IMR-90 (cell line): ENCODE data around the gene BTBD9. TPM values are rescaled to one million over a fixed set of nuclear protein-coding genes. Genes with fewer than 3 reads are reported as not detected.

Experiments used
- ATAC-seq: fragments of 200-7000 bp; cut with Tn5 transposase; 2 replicates; pipeline ENCODE4 v1.9.1; 2020; ENCODE audit warnings: low read depth, mild to moderate bottlenecking, moderate library complexity
- BruUV-seq: library from RNA; stranded (reverse); fragments of 400-500 nt; replicated peaks from 2 replicates; lab custom pipeline; 2021; lab: Mats Ljungman, UMichigan
- CTCF ChIA-PET: fragments of 300-600 bp; formaldehyde crosslinking; extraction: SDS; loops from one replicate; lab custom pipeline; 2021; ENCODE audit warnings: antibody characterized with exemption; lab: Yijun Ruan, JAX
- POLR2A ChIA-PET: fragments of 300-600 bp; sonication (Branson Sonifier 250); formaldehyde crosslinking; loops from one replicate; lab custom pipeline; 2022; ENCODE audit warnings: antibody characterized with exemption; ENCODE audit not compliant: unreplicated experiment; lab: Charles Lee
- DNase-seq: peaks from one replicate; pipeline ENCODE4 v3.0.0; 2013
- H2AFZ ChIP-seq: replicated peaks from 2 replicates; pipeline ENCODE3; 2013; ENCODE audit warnings: low read length, mild to moderate bottlenecking; ENCODE audit not compliant: poor library complexity
- H2AK5ac ChIP-seq: 2 replicates; pipeline ENCODE4 v1.6.1; 2013; ENCODE audit warnings: low read depth, low read length, inconsistent platforms
- H2AK9ac ChIP-seq: replicated peaks from 2 replicates; pipeline ENCODE3; 2013; ENCODE audit warnings: mild to moderate bottlenecking, low read depth, low read length, moderate library complexity; ENCODE audit not compliant: poor library complexity
- H2BK120ac ChIP-seq: 2 replicates; pipeline ENCODE4 v1.6.1; 2013; ENCODE audit warnings: low read depth, low read length, inconsistent platforms
- H2BK15ac ChIP-seq: 3 replicates; pipeline ENCODE4 v1.6.1; 2013; ENCODE audit warnings: low read depth, low read length, inconsistent platforms
- H2BK20ac ChIP-seq: 2 replicates; pipeline ENCODE4 v1.6.1; 2013; ENCODE audit warnings: low read depth, mild to moderate bottlenecking, inconsistent platforms, low read length, moderate library complexity
- H2BK5ac ChIP-seq: 2 replicates; pipeline ENCODE4 v1.6.1; 2013; ENCODE audit warnings: mild to moderate bottlenecking, low read depth, low read length, inconsistent platforms; ENCODE audit not compliant: poor library complexity, severe bottlenecking
- H3K14ac ChIP-seq: replicated peaks from 2 replicates; pipeline ENCODE4 v1.6.1; 2013; ENCODE audit warnings: low read depth, low read length, inconsistent platforms
- H3K18ac ChIP-seq: 2 replicates; pipeline ENCODE4 v1.6.1; 2013; ENCODE audit warnings: low read depth, low read length, control low read depth
- H3K23ac ChIP-seq: 2 replicates; pipeline ENCODE4 v1.6.1; 2013; ENCODE audit warnings: low read depth, low read length, inconsistent platforms
- H3K27ac ChIP-seq: 2 replicates; pipeline ENCODE4 v1.5.1; 2013; ENCODE audit warnings: mild to moderate bottlenecking, control low read depth, low read length; ENCODE audit not compliant: insufficient read depth
- H3K27me3 ChIP-seq: 2 replicates; pipeline ENCODE4 v1.6.1; 2013; ENCODE audit warnings: low read length; ENCODE audit not compliant: control insufficient read depth, insufficient read depth
- H3K36me3 ChIP-seq: 2 replicates; pipeline ENCODE4 v1.6.1; 2013; ENCODE audit warnings: low read length, mixed read lengths; ENCODE audit not compliant: control insufficient read depth, insufficient read depth
- H3K4ac ChIP-seq: 2 replicates; pipeline ENCODE4 v1.6.1; 2013; ENCODE audit warnings: low read depth, low read length, inconsistent platforms
- H3K4me1 ChIP-seq: 2 replicates; pipeline ENCODE4 v1.6.1; 2013; ENCODE audit warnings: low read length, mixed read lengths; ENCODE audit not compliant: control insufficient read depth, insufficient read depth
- H3K4me2 ChIP-seq: 2 replicates; pipeline ENCODE4 v1.6.1; 2013; ENCODE audit warnings: low read depth, mild to moderate bottlenecking, control low read depth, low read length, moderate library complexity
- H3K4me3 ChIP-seq: 2 replicates; pipeline ENCODE4 v1.5.1; 2013; ENCODE audit warnings: low read depth, mild to moderate bottlenecking, control low read depth, low read length, moderate library complexity; ENCODE audit not compliant: insufficient read depth
- H3K56ac ChIP-seq: 2 replicates; pipeline ENCODE4 v1.6.1; 2013; ENCODE audit warnings: low read length, inconsistent platforms; ENCODE audit not compliant: insufficient read depth; ENCODE audit errors: extremely low read depth
- H3K79me1 ChIP-seq, 2 experiments: 2 replicates each; pipeline ENCODE4 v1.6.1; 2013; ENCODE audit warnings: low read length in 2 of 2, inconsistent platforms in 1 of 2, low read depth in 1 of 2
- H3K9ac ChIP-seq: 2 replicates; pipeline ENCODE4 v1.6.1; 2013; ENCODE audit warnings: low read depth, low read length, control low read depth
- H3K9me1 ChIP-seq: 2 replicates; pipeline ENCODE4 v1.6.1; 2013; ENCODE audit warnings: low read length, inconsistent platforms; ENCODE audit not compliant: insufficient read depth
- H3K9me3 ChIP-seq: 2 replicates; pipeline ENCODE4 v1.6.1; 2013; ENCODE audit warnings: low read length; ENCODE audit not compliant: control insufficient read depth, insufficient read depth
- H4K20me1 ChIP-seq: 2 replicates; pipeline ENCODE4 v1.6.1; 2013; ENCODE audit warnings: low read length, inconsistent platforms; ENCODE audit not compliant: insufficient read depth
- H4K5ac ChIP-seq: 2 replicates; pipeline ENCODE4 v1.6.1; 2013; ENCODE audit warnings: mild to moderate bottlenecking, low read depth, low read length, control low read depth
- H4K8ac ChIP-seq, 2 experiments: 2 replicates each; pipeline ENCODE4 v1.6.1; 2013; ENCODE audit warnings: low read depth in 2 of 2, low read length in 2 of 2, control low read depth in 1 of 2, inconsistent platforms in 1 of 2
- H4K91ac ChIP-seq: 2 replicates; pipeline ENCODE4 v1.6.1; 2013; ENCODE audit warnings: low read depth, low read length, inconsistent platforms; ENCODE audit not compliant: insufficient read depth
- CEBPB ChIP-seq: IDR thresholded peaks from 2 replicates; pipeline ENCODE4 v1.6.1; 2012; ENCODE audit warnings: low read depth, low read length, improper control_type of control experiment
- FOS ChIP-seq: fragments of 150-350 bp; IDR thresholded peaks from 2 replicates; pipeline ENCODE4 v1.6.1; 2016; ENCODE audit warnings: low read depth, low read length
- RAD21 ChIP-seq: IDR thresholded peaks from 2 replicates; pipeline ENCODE4 v1.6.1; 2012; ENCODE audit warnings: low read length, improper control_type of control experiment
- WGBS, 2 experiments: methylation state at CpG; one replicate each; pipeline versions ENCODE4 v1.1.5 to v1.1.7; 2013; ENCODE audit warnings: missing lambda C conversion rate in 2 of 2; ENCODE audit not compliant: insufficient read length in 1 of 2; ENCODE audit errors: extremely low coverage in 2 of 2; 5-methylcytosine and 5-hydroxymethylcytosine counted together
- dilution Hi-C: fragments of 300-500 bp; cut with HindIII; formaldehyde crosslinking; loops from one replicate; pipeline ENCODE4 v1.14.3; 2018; ENCODE audit warnings: low sequenced_read_pairs; ENCODE audit not compliant: unreplicated experiment
- in situ Hi-C: fragments of 300-500 bp; cut with MboI; formaldehyde crosslinking; loops from 3 replicates; pipeline ENCODE4 v1.14.3; 2019; ENCODE audit warnings: low sequenced_read_pairs, inconsistent platforms, mixed read lengths
- intact Hi-C: fragments of 100-400 bp; cut with micrococcal nuclease; formaldehyde crosslinking; loops from 2 replicates; pipeline ENCODE4 v1.10.0; 2022
- polyA plus RNA-seq, 3 experiments: library from polyadenylated mRNA; depleted of rRNA; stranded (reverse); fragments of >200 nt; gene quantifications; 2 replicates each; pipeline ENCODE4 v1.2.3, GENCODE V29; 2012; ENCODE audit warnings: low replicate concordance in 1 of 3
- total RNA-seq: library from RNA; depleted of rRNA; stranded (reverse); fragments of >200 nt; gene quantifications from 2 replicates; pipeline ENCODE4 v1.2.3, GENCODE V29; 2012

BTBD9 gene
- total and polyA plus RNA-seq, 2 of the 4 experiments (the other 2 are of a cell fraction), result 4.1 to 22.0 TPM

- H2BK5ac ChIP-seq, result peak overlapping the region; percentile 46
- H2AK5ac ChIP-seq, result peak overlapping the region; percentile 90
- peaks cover 5% of the 10 kb centered on the region for H3K9me1 ChIP-seq
- no peak overlapping the region for H2AK9ac ChIP-seq
- 0 out of 2 replicates have a peak overlapping the region, but pooled peaks have one; percentile 11 for H3K23ac ChIP-seq
- H3K27me3 ChIP-seq, result no peaks in the 10 kb centered on the region
- H4K5ac ChIP-seq, result no peak overlapping the region
- in situ Hi-C loops, result no loop called here
- H4K8ac ChIP-seq, result peak overlapping the region in 1 of 2 experiments; percentile 3; a peak in 1 of 4 replicates
- H3K18ac ChIP-seq, result no peak overlapping the region
- 0 out of 2 replicates have a peak overlapping the region, but pooled peaks have one; percentile 17 for H4K91ac ChIP-seq
- TF ChIP-seq CEBPB, result peak; percentile 95
- TF ChIP-seq FOS, result peak; percentile 41; the same call in 1 of the 2 replicates
- TF ChIP-seq RAD21, result no peak
- peak overlapping the region; percentile 31; the same call in 1 of the 2 replicates for H3K14ac ChIP-seq
- dilution Hi-C loops, result no loop called here
- H3K4me2 ChIP-seq, result no peak overlapping the region
- 0 out of 2 replicates have a peak, but pooled peaks cover 2% of the 10 kb centered on the region for H3K9me3 ChIP-seq
- H3K56ac ChIP-seq, result no peak overlapping the region
- CTCF ChIA-PET, result no interaction called here
- H3K9ac ChIP-seq, result no peak overlapping the region
- no CpG with 5 or more reads among the region's 10 CpGs for WGBS, 2 experiments
- BruUV-seq, result no TSS peak
- H3K4me1 ChIP-seq, result peaks cover 2% of the 10 kb centered on the region
- ATAC-seq (peak; percentile 84), DNase-seq (peak; percentile 84)
- intact Hi-C loops, result no loop called here
- no peaks in the 10 kb centered on the region for H3K36me3 ChIP-seq
- H4K20me1 ChIP-seq, result no peaks in the 10 kb centered on the region
- H2AFZ ChIP-seq, result no peak overlapping the region
- H3K4ac ChIP-seq, result peak overlapping the region; percentile 60; the same call in 1 of the 2 replicates
- H3K79me1 ChIP-seq, result no peaks in the 10 kb centered on the region; a peak in 2 of 4 replicates
- H3K4me3 ChIP-seq, result no peak overlapping the region
- H2BK15ac ChIP-seq, result 0 out of 3 replicates have a peak overlapping the region, but pooled peaks have one; percentile 78
- H2BK120ac ChIP-seq, result peak overlapping the region; percentile 19; the same call in 1 of the 2 replicates
- H2BK20ac ChIP-seq, result peak overlapping the region; percentile 46; the same call in 1 of the 2 replicates
- POLR2A ChIA-PET, result no interaction called here
- H3K27ac ChIP-seq, result no peak overlapping the region
Measured at GRCh38 chr6:38436726-38437465, 202.8 kb downstream of the BTBD9 start.
